Spleen (tissue), 7 donors: ENCODE measurements around the gene INSR.

Experiments used
- POLR2A ChIP-seq, 3 donors: fragments of 450-650 bp; IDR thresholded peaks; one replicate each; pipeline ENCODE4 v1.5.1; 2017; ENCODE audit warnings: antibody characterized with exemption in 3 of 3, mild to moderate bottlenecking in 1 of 3
- POLR2AphosphoS5 ChIP-seq, 3 donors: sonication (generic); formaldehyde crosslinking; IDR thresholded peaks; one replicate each; pipeline ENCODE4 v1.5.1; 2017; ENCODE audit warnings: antibody characterized with exemption in 3 of 3
- TF ChIP-seq, protein P1 (sequence below), 11 experiments: fragments of 200-600 bp in 7 of 11; fragments of 450-650 bp in 4 of 11; sonication (generic) in 4 of 11; IDR thresholded peaks in 8 of 11; conservative IDR thresholded peaks in 3 of 11; 1 replicate in 7 of 11; 2 replicates in 4 of 11; pipeline versions ENCODE4 v1.4.0 to v1.8.0; 2016 to 2021; ENCODE audit warnings: antibody characterized with exemption in 11 of 11, inconsistent platforms in 4 of 11, mild to moderate bottlenecking in 1 of 11
- donor health status: DM: no; HTN: no; CAD: no; lungs with moderate emphysema.
- donor health status: DM: no; HTN: no; CAD: no.
- donor health status: DM: no; HTN: no; CAD: no.

DNA sequence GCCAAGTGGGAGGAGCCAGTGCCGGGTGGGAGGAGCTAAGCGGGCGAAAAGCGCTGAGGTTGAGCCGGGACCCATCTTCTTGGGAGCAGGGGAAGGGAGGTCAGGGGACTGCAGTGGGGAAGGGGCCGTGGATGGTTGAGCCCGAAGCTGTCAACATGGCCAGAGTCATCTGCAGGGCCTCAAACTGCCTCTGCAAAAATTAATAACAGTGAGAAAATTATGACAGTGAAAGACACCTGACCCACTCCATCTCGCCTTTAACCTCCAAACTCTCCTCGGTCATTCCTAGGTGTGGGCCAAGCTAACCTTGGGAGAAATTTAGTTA is 194.7 kb downstream of the INSR start:
- TF ChIP-seq, protein P1, sequence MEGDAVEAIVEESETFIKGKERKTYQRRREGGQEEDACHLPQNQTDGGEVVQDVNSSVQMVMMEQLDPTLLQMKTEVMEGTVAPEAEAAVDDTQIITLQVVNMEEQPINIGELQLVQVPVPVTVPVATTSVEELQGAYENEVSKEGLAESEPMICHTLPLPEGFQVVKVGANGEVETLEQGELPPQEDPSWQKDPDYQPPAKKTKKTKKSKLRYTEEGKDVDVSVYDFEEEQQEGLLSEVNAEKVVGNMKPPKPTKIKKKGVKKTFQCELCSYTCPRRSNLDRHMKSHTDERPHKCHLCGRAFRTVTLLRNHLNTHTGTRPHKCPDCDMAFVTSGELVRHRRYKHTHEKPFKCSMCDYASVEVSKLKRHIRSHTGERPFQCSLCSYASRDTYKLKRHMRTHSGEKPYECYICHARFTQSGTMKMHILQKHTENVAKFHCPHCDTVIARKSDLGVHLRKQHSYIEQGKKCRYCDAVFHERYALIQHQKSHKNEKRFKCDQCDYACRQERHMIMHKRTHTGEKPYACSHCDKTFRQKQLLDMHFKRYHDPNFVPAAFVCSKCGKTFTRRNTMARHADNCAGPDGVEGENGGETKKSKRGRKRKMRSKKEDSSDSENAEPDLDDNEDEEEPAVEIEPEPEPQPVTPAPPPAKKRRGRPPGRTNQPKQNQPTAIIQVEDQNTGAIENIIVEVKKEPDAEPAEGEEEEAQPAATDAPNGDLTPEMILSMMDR (IDR thresholded peaks at IDR 0.05 in 8 of 11, conservative IDR thresholded peaks at IDR 0.05 in 3 of 11), result no peak
- no peak for TF ChIP-seq POLR2AphosphoS5 (IDR thresholded peaks at IDR 0.05)
- TF ChIP-seq POLR2A (IDR thresholded peaks at IDR 0.05), result no peak
